Subcutaneous adipose tissue (tissue), 4 donors: ENCODE data around the gene CDC42EP2. TPM values are rescaled to one million over a fixed set of nuclear protein-coding genes. Genes with fewer than 3 reads are reported as not detected.

ENCODE experiments used
- CTCF ChIP-seq: fragments of 450-650 bp; IDR thresholded peaks from one replicate; pipeline ENCODE4 v1.5.1; 2016; ENCODE audit warnings: low read depth, mild to moderate bottlenecking, control low read depth, antibody characterized with exemption, moderate library complexity
- total RNA-seq, 4 donors: library from RNA; depleted of rRNA; stranded (reverse); fragments of >200 nt; gene quantifications; one replicate each; pipeline ENCODE4 v1.1.0, GENCODE V29; 2016

Gene CDC42EP2
- total RNA-seq, 4 donors from 2014 or later = 16.5 to 38.6 (median 28.5) TPM

GRCh38 chr11:65321076-65321475, 6.4 kb downstream of the CDC42EP2 start:
- TF ChIP-seq CTCF = no peak

- TF ChIP-seq CTCF = no peak
Measured at GRCh38 chr11:65321828-65322485, 7.3 kb downstream of the CDC42EP2 start.

- no peak for TF ChIP-seq CTCF
Measured at GRCh38 chr11:65323813-65324212, 9.1 kb downstream of the CDC42EP2 start.

- TF ChIP-seq CTCF = no peak
Measured at GRCh38 chr11:65325435-65325834, 10.8 kb downstream of the CDC42EP2 start.

GRCh38 chr11:65327021-65327420, 12.4 kb downstream of the CDC42EP2 start:
- TF ChIP-seq CTCF = no peak

GRCh38 chr11:65329478-65329877, 14.8 kb downstream of the CDC42EP2 start:
- no peak for TF ChIP-seq CTCF

- no peak for TF ChIP-seq CTCF
Measured at GRCh38 chr11:65329944-65330403, 15.3 kb downstream of the CDC42EP2 start.
